ENCODE data around the gene RASGRF1. TPM values are rescaled to one million over a fixed set of nuclear protein-coding genes. Genes with fewer than 3 reads are reported as not detected.
A peak's percentile ranks its signal among the peaks of the same experiment; 100 is the strongest.
"Not testable (repeated sequence)": the region's sequence is repeated elsewhere in the genome, so short reads cannot be mapped to it uniquely, and the experiment has no call there.

RASGRF1 gene
- total and polyA plus RNA-seq, 2 experiments from 2014 or later: 0.06 TPM; not detected in 1

DNA sequence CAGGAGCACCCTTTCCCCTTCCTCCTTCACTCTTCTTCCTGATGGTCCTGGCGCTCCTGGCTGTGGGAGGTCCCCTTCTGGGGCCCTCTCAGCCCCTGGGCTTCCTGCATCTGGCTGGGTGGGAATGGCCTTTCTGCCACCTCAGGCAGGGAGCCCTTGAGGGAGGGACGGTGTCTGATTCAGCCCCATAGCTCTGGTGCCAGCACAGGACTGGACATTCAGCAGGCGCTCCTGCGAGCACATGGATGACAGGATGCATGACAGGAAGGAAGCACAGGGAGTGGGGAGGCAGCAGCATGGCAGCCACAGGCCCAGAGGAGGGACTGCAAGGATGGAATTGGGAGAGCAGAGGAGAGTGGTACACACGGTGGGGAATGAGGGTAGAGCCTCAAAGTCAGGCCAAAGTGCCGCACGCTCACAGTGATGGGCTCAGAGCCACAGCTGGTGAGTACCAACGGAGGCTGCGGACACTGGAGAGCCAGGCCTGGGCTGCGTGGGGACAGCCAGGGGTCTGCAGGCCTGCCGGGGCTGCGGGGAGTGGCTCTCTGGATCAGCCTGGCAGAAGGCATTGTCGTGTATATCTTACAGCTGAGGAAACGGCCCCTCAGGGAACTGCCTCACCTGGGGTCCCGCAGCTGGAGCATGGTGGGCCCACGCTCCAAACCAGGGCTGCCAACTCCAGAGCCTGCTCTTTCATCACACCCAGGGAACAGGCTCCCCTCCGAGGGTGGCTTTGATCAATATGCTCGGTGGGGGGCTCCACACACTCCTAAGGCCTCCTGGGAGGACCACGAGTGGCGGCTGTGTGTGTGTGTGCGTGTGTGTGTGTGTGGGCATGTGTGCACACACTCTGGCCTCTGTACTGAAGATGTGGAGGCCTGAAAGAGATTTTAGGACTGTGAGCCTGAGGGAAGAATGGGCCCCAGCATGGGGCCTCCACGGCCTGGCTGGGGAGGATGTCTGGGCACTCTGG lies 94.4 kb downstream of the RASGRF1 start:
- no peak for DNase-seq (ENCODE audit: low read depth in 1 of 2, low spot score in 1 of 2)
- no peaks in the 10 kb centered on the region for H3K36me3 ChIP-seq
- no peak for TF ChIP-seq CTCF (IDR thresholded peaks at IDR 0.05; ENCODE audit: low read depth, low read length)
- H3K4me1 ChIP-seq (ENCODE audit: low read depth): no peaks in the 10 kb centered on the region
- no peak overlapping the region for H3K27ac ChIP-seq
- H3K4me3 ChIP-seq: no peak overlapping the region
- H3K9me3 ChIP-seq (ENCODE audit: low read depth): no peaks in the 10 kb centered on the region
- H3K27me3 ChIP-seq: no peaks in the 10 kb centered on the region

- H3K9me3 ChIP-seq (ENCODE audit: low read depth); H3K36me3 ChIP-seq; H3K4me3 ChIP-seq; H3K4me1 ChIP-seq (ENCODE audit: low read depth); H3K27me3 ChIP-seq; H3K27ac ChIP-seq; DNase-seq (ENCODE audit: low read depth in 1 of 2, low spot score in 1 of 2): not testable (repeated sequence)
Measured at GRCh38 chr15:78995161-78995560, 95.4 kb downstream of the RASGRF1 start.

- Histone ChIP-seq H3K27me3 (no peaks in the 10 kb centered on the region), H3K4me3 (no peak overlapping the region), H3K36me3 (no peaks in the 10 kb centered on the region), H3K4me1 (ENCODE audit: low read depth) (no peaks in the 10 kb centered on the region), H3K9me3 (ENCODE audit: low read depth) (no peaks in the 10 kb centered on the region), H3K27ac (no peak overlapping the region)
- no peak for TF ChIP-seq CTCF (IDR thresholded peaks at IDR 0.05; ENCODE audit: low read depth, low read length)
- DNase-seq (ENCODE audit: low read depth in 1 of 2, low spot score in 1 of 2): no peak
Measured at GRCh38 chr15:78993931-78994530, 96.5 kb downstream of the RASGRF1 start.

DNA sequence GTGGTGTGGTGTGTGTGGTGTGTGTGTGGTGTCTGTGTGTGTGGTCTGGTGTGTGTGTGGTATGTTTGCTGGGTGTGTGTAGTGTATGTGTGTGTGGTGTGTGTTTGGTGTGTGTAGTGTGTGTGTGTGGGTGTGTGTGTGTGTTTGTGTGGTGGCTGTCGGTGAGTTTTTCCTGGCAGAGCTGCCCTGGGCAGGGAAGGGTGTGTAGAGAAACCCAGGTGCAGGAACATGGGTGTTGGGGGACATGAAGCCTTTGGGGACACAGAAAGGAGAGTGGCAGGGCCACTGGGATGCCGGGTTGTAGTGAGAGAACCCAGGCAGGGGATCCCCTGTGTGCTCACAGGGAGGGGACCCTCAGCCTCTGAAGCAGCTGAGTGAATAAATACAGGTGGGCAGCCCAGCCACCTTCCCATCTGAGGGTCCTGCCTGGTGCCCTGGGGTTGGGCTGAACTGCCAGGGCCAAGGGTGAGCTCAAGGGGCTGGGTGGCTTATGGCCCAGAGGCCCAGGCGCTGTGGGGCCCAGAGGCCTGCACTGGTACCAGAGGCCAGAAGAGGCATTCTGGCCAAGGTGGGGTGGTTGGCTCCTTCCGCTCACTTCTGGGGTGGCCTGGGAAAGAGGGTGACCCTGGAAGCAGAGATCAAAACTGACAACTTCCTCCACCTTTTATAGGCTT lies 97.2 kb downstream of the RASGRF1 start:
- Histone ChIP-seq H3K4me3 (no peak overlapping the region), H3K36me3 (no peaks in the 10 kb centered on the region), H3K9me3 (ENCODE audit: low read depth) (no peaks in the 10 kb centered on the region), H3K27ac (no peak overlapping the region), H3K27me3 (no peaks in the 10 kb centered on the region), H3K4me1 (ENCODE audit: low read depth) (no peaks in the 10 kb centered on the region)
- TF ChIP-seq CTCF (IDR thresholded peaks at IDR 0.05; ENCODE audit: low read depth, low read length): no peak
- no peak for DNase-seq (ENCODE audit: low read depth in 1 of 2, low spot score in 1 of 2)

- H3K36me3 ChIP-seq: no peaks in the 10 kb centered on the region
- no peak for TF ChIP-seq CTCF (IDR thresholded peaks at IDR 0.05; ENCODE audit: low read depth, low read length)
- peak in 1 of 2 donors; percentile 48 for DNase-seq (ENCODE audit: low read depth in 1 of 2, low spot score in 1 of 2)
- H3K27me3 ChIP-seq: no peaks in the 10 kb centered on the region
- no peaks in the 10 kb centered on the region for H3K4me1 ChIP-seq (ENCODE audit: low read depth)
- H3K4me3 ChIP-seq: no peak overlapping the region
- H3K27ac ChIP-seq: no peak overlapping the region
- no peaks in the 10 kb centered on the region for H3K9me3 ChIP-seq (ENCODE audit: low read depth)
Measured at GRCh38 chr15:78992416-78993256, 97.9 kb downstream of the RASGRF1 start.
